Colonic mucosa (tissue), 4 donors: Measurements from ENCODE around the gene TFB2M. TPM values are rescaled to one million over a fixed set of nuclear protein-coding genes. Genes with fewer than 3 reads are reported as not detected.

Experiments used
- DNase-seq: peaks from one replicate; pipeline ENCODE4 v3.0.0-alpha.2; 2020
- H3K27ac ChIP-seq: fragments of 200-600 bp; one replicate; pipeline ENCODE4 v1.8.0; 2021
- H3K27me3 ChIP-seq: fragments of 200-600 bp; one replicate; pipeline ENCODE4 v1.8.0; 2021
- H3K36me3 ChIP-seq: fragments of 200-600 bp; one replicate; pipeline ENCODE4 v1.8.0; 2021
- H3K4me1 ChIP-seq: fragments of 200-600 bp; one replicate; pipeline ENCODE4 v1.8.0; 2021; ENCODE audit warnings: mild to moderate bottlenecking
- H3K4me3 ChIP-seq: fragments of 200-600 bp; one replicate; pipeline ENCODE4 v1.8.0; 2021
- H3K9ac ChIP-seq, 2 donors: one replicate each; pipeline ENCODE4 v1.7.0; 2013; ENCODE audit warnings: control low read depth in 2 of 2, low read depth in 2 of 2, low read length in 2 of 2
- H3K9me3 ChIP-seq: fragments of 200-600 bp; one replicate; pipeline ENCODE4 v1.8.0; 2021
- CTCF ChIP-seq: fragments of 200-600 bp; IDR thresholded peaks from one replicate; pipeline ENCODE4 v1.8.0; 2022; ENCODE audit warnings: antibody characterized with exemption, mild to moderate bottlenecking
- intact Hi-C: fragments of 100-400 bp; cut with DNase I; formaldehyde crosslinking; loops from one replicate; pipeline ENCODE4 v1.14.1; 2022
- total RNA-seq, 2 donors: library from RNA; stranded (reverse); fragmentation: NEBNext Ultra II Directional in 1 of 2; extraction: Animal tissue kit (Norgen Biotek cat#: 25700) in 1 of 2; gene quantifications; one replicate each; pipeline ENCODE4 v1.2.1, GENCODE V29; 2021
- donor health status: healthy.
- donor health status: DM: no; HTN: no; CAD: no.
- donor health status: DM: no; HTN: no; CAD: no.

The TFB2M gene
- total RNA-seq, 2 donors from 2014 or later = 11.3 to 14.0 TPM

- H3K9me3 ChIP-seq = no peaks in the 10 kb centered on the region
- no peaks in the 10 kb centered on the region for H3K27me3 ChIP-seq
- H3K9ac ChIP-seq = peak overlapping the region in 1 of 2 donors; percentile 35
- intact Hi-C loops = no loop called here
- no peak for DNase-seq
- peaks cover 8% of the 10 kb centered on the region for H3K4me1 ChIP-seq
- no peaks in the 10 kb centered on the region for H3K36me3 ChIP-seq
- peak overlapping the region; percentile 22 for H3K27ac ChIP-seq
- no peak overlapping the region for H3K4me3 ChIP-seq
- TF ChIP-seq CTCF = no peak
Observed at GRCh38 chr1:246587606-246588005, 21.5 kb upstream of the TFB2M start.

- no peak overlapping the region for H3K4me3 ChIP-seq
- H3K36me3 ChIP-seq = no peaks in the 10 kb centered on the region
- no peaks in the 10 kb centered on the region for H3K9me3 ChIP-seq
- intact Hi-C loops = no loop called here
- DNase-seq = no peak
- H3K9ac ChIP-seq = peak overlapping the region in 1 of 2 donors; percentile 35
- H3K4me1 ChIP-seq = peaks cover 8% of the 10 kb centered on the region
- TF ChIP-seq CTCF = no peak
- peak overlapping the region; percentile 22 for H3K27ac ChIP-seq
- no peaks in the 10 kb centered on the region for H3K27me3 ChIP-seq
Observed at GRCh38 chr1:246587032-246587431, 21.0 kb upstream of the TFB2M start.

GRCh38 chr1:246583448-246584185, 17.6 kb upstream of the TFB2M start:
- peak overlapping the region in 1 of 2 donors; percentile 60 for H3K9ac ChIP-seq
- no peaks in the 10 kb centered on the region for H3K9me3 ChIP-seq
- DNase-seq = peak; percentile 79
- intact Hi-C loops = no loop called here
- no peak for TF ChIP-seq CTCF
- H3K36me3 ChIP-seq = no peaks in the 10 kb centered on the region
- no peak overlapping the region for H3K4me3 ChIP-seq
- no peaks in the 10 kb centered on the region for H3K27me3 ChIP-seq
- H3K27ac ChIP-seq = peak overlapping the region; percentile 73
- H3K4me1 ChIP-seq = peaks cover 11% of the 10 kb centered on the region

GRCh38 chr1:246583056-246583440, 17.0 kb upstream of the TFB2M start:
- no peak for DNase-seq
- Histone ChIP-seq H3K4me3 (no peak overlapping the region), H3K4me1 (peaks cover 11% of the 10 kb centered on the region), H3K9me3 (no peaks in the 10 kb centered on the region), H3K9ac (peak overlapping the region in 1 of 2 donors; percentile 60), H3K27me3 (no peaks in the 10 kb centered on the region), H3K36me3 (no peaks in the 10 kb centered on the region), H3K27ac (peak overlapping the region; percentile 73)
- no peak for TF ChIP-seq CTCF
- intact Hi-C loops = no loop called here

- H3K4me3 ChIP-seq = peak overlapping the region; percentile 7
- no peaks in the 10 kb centered on the region for H3K36me3 ChIP-seq
- DNase-seq = peak; percentile 73
- H3K9ac ChIP-seq = peak overlapping the region in 1 of 2 donors; percentile 60
- TF ChIP-seq CTCF = no peak
- H3K27me3 ChIP-seq = no peaks in the 10 kb centered on the region
- H3K27ac ChIP-seq = peak overlapping the region; percentile 73
- H3K4me1 ChIP-seq = peaks cover 11% of the 10 kb centered on the region
- no peaks in the 10 kb centered on the region for H3K9me3 ChIP-seq
- intact Hi-C loops = no loop called here
Observed at GRCh38 chr1:246582301-246583055, 16.4 kb upstream of the TFB2M start.
